ENCODE results near the gene SLC25A25. TPM values are rescaled to one million over a fixed set of nuclear protein-coding genes. Genes with fewer than 3 reads are reported as not detected.

SLC25A25 gene
- total and polyA plus RNA-seq, 2 donors (not counting 3 experiments of a cell fraction or from before 2014, with no cell fraction given): 18.1 to 20.2 TPM

GRCh38 chr9:128051932-128052709 lies 15.9 kb upstream of the SLC25A25 start:
- H3K9me1 ChIP-seq (replicated peaks; ENCODE audit: control insufficient read depth, extremely low read depth, insufficient read depth, low read length): no peaks in the 10 kb centered on the region
- H3K4me1 ChIP-seq (ENCODE audit: control insufficient read depth, extremely low read depth, insufficient read depth, low read length): peaks cover 2% of the 10 kb centered on the region
- H2AFZ ChIP-seq (ENCODE audit: low read depth, low read length): no peak overlapping the region
- no peak overlapping the region for H3K4me2 ChIP-seq (ENCODE audit: insufficient read depth, low read length)
- FAIRE-seq (no peak), DNase-seq (ENCODE audit: low read depth, low spot score) (no peak)
- no peaks in the 10 kb centered on the region for H3K36me3 ChIP-seq (ENCODE audit: control insufficient read depth in 2 of 2, extremely low read depth in 1 of 2, insufficient read depth in 2 of 2, low read length in 2 of 2)
- TF ChIP-seq MYC (IDR thresholded peaks at IDR 0.05; ENCODE audit: low read depth, low read length) (no peak), JUN (IDR thresholded peaks at IDR 0.05; ENCODE audit: borderline replicate concordance, insufficient read depth, insufficient read length, low read depth) (no peak), POLR2AphosphoS5 (IDR thresholded peaks at IDR 0.05; ENCODE audit: insufficient read depth, low read depth, low read length) (no peak), FOS (IDR thresholded peaks at IDR 0.05; ENCODE audit: borderline replicate concordance, insufficient read depth, low read length) (no peak), CTCF (IDR thresholded peaks at IDR 0.05; ENCODE audit: extremely low read depth in 1 of 2, insufficient read depth in 1 of 2, low read depth in 1 of 2, low read length in 2 of 2) (no peak), MAX (IDR thresholded peaks at IDR 0.05; ENCODE audit: insufficient read depth, insufficient read length) (no peak), EZH2 (IDR thresholded peaks at IDR 0.05; ENCODE audit: borderline replicate concordance, low read depth, low read length, severe bottlenecking) (no peak), POLR2A (IDR thresholded peaks at IDR 0.05; ENCODE audit: low read depth, low read length) (no peak), GATA2 (IDR thresholded peaks at IDR 0.05; ENCODE audit: insufficient read depth, insufficient read length, low read depth, low read length) (no peak)
- intact Hi-C loops (cut with micrococcal nuclease) (no loop called here), dilution Hi-C loops (cut with MboI; ENCODE audit: extremely low pct_ligation_motif_present, low sequenced_read_pairs) (no loop called here)
- no TSS peak for BruUV-seq (replicated peaks)
- no peaks in the 10 kb centered on the region for H4K20me1 ChIP-seq (replicated peaks; ENCODE audit: control insufficient read depth, extremely low read depth, insufficient read depth, low read length)
- H3K79me2 ChIP-seq (ENCODE audit: control insufficient read depth, insufficient read depth, low read length): no peaks in the 10 kb centered on the region
- no peaks in the 10 kb centered on the region for H3K9me3 ChIP-seq (replicated peaks; ENCODE audit: control insufficient read depth, insufficient read depth, low read length)
- ChIA-PET CTCF (interaction anchor here (1.3 kb wide), 1 partner anchor 66 kb away, joined by 5 read pairs; no protein-coding TSS in a partner anchor), POLR2A (interaction anchor here (0.8 kb wide), 1 partner anchor 23 kb away, joined by 3 read pairs; no protein-coding TSS in a partner anchor)
- no peak overlapping the region for H3K9ac ChIP-seq (replicated peaks; ENCODE audit: extremely low read depth, insufficient read depth, low read length)
- H3K27me3 ChIP-seq (ENCODE audit: control insufficient read depth in 2 of 2, insufficient read depth in 2 of 2, low read length in 2 of 2): no peaks in the 10 kb centered on the region
- no peak overlapping the region for H3K27ac ChIP-seq (ENCODE audit: insufficient read depth, low read depth, low read length)
- no peak overlapping the region for H3K4me3 ChIP-seq (replicated peaks in 1 of 3; ENCODE audit: insufficient read depth in 1 of 3, low read depth in 1 of 3, low read length in 3 of 3)

All from endothelial cell of umbilical vein (primary cell).